Raji (cell line): Measurements from ENCODE around the gene ELAVL2.

Experiments used
- POLR2A ChIP-seq: IDR thresholded peaks from 2 replicates; pipeline ENCODE4 v1.6.1; 2011; ENCODE audit warnings: low read depth, low read length, control low read depth; ENCODE audit not compliant: insufficient read depth

The ELAVL2 gene

DNA sequence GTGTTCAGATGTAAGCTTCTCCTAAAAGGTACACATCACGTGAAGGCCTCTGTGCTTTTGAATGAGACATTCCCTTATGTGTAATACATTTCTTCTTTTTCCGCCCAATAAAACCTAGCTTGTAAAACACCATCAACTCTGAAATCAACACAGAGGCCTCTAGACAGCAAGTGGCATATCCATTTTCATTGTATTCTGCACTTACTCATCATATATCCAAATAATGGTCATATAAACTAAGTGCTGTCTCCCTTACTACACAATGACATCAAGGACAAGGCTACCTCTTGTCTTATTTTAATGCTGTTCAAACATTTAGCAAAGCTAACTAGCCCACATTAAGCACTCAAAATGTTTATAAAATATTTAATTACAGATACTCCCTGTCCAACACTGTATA, 108.5 kb downstream of the ELAVL2 start:
- TF ChIP-seq POLR2A: no peak

DNA sequence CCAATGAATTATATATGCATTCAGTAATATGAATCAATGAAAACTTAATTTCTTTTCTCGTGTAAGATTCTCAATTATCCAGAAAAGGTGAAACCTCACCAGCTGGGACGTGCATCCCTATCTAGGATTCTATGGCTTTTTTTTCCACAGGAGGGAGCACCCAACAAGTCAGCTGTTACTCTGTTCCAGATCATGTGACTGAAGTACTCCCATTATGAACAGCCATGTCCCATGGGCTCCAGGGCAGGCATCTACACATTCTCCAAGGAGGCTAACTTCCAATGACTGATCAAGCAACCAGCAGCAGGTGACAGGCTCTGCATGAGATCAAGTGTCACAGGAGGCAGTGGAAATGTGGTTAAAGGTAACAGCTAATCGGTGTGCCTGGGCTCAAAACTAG, 118.8 kb downstream of the ELAVL2 start:
- TF ChIP-seq POLR2A: no peak

DNA sequence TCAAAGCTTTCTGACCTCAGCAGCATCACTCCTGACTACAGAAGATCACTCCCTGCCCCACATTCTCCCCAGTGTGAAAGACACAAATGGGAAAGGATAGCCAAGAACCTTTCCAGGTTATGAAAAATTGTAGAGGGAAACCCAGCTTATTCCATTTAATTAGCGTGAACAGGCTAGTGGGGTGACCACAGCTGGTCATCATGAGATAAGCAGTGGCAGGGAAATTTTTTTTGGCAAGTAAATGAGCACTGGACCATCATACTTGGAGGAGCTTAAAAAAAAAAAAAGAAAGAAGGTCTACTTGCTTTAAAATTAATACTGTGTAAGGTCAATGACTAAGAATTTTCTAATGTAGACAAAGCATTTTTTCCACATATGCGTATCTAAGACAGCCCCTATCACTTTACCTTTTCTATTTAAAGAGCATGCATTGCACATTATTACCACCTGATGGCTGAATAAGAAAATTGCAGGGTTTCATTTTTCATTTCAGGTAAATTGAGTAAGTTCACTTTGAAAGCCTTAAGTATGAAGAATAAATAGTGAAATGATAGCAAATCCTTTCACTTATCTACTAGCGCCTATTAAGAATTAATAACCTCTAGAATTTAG, 123.6 kb downstream of the ELAVL2 start:
- TF ChIP-seq POLR2A: no peak

DNA sequence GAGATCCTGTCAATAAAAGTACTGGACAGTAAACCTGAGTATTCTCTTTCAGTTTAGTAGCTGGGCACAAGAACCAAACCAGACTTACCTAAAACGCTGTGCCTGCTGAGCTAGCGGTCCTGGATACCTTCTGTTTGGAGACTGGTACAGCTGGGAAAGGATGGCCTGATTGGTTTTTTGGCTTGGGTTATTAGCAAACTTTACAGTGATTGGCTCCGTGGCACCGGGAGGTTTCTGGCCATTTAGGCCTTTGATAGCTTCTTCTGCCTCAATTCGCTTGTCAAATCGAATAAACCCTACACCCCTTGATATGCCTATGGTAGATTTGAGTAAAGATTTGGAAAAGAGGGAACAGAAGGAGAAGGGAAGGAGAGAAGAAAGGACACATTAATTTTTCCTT, 124.7 kb downstream of the ELAVL2 start:
- no peak for TF ChIP-seq POLR2A

DNA sequence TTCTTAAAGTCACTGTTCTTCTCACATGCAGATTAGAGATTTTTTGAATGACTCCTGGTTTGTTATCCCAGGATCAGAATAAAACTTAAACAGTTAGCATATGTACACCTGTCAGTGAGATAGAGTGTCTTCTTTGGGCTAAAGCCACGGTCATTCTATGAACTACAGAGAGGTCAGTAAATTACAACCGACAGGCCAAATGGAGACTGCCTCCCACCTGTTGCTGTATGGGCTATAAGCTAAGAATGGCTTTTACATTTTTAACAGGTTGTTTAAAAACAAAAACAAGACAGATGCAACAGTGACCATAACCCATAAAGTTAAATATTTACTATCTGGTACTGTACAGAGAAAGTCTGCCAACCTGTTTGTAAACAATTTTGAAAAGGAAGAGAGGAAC, 125.7 kb downstream of the ELAVL2 start:
- TF ChIP-seq POLR2A: no peak

DNA sequence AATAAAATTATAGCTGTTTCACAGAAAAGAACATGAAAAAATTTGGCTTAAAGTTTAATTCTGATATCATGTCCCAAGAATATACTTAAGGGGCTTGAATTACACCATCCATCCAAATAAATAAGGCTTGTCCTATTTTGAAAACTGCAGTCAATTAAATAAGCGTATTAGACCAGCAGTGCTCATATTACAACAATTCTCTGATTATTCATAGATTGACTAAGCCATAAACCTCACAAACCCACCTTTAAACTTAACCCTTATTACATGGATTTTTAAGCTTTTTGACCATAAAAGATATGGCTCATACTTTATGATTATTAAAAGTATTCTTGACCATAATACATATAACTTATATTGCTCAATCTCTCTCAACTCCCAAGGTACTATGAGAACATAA, 127.9 kb downstream of the ELAVL2 start:
- no peak for TF ChIP-seq POLR2A

DNA sequence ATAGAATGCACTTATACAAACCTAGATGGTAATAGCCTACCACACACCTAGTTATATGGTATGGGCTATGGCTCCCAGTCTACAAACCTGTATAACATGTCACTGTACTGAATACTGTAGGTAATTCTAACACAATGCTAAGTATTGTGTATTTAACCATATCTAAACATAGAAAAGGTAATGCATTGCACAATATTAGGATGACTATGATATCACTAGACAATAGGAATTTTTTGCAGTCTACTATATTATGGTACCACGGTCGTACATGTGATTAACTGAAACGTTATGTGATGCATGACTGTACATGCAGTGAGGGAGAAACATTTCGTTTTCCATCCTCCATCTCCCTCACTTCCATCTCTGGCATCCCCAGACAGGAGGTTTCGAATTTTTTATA, 130.5 kb downstream of the ELAVL2 start:
- no peak for TF ChIP-seq POLR2A

DNA sequence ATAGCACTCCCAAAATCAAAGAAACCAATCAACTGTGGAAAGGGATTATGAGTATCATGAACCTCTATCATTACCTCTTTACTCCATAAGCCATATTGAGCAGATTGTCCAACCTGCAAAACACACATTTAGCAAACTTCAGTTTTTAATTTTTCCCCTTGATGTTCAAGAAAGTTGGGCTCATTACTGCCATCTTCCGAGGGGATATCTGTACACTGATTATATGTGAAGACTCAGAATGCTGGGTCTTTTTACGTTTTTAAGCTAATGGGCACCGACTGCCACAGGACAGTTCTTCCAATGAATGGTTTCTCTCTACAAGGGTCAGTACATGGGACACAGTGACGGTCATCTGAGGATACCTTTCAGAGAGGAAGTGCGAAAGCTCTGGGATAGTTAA, 132.7 kb downstream of the ELAVL2 start:
- TF ChIP-seq POLR2A: no peak

DNA sequence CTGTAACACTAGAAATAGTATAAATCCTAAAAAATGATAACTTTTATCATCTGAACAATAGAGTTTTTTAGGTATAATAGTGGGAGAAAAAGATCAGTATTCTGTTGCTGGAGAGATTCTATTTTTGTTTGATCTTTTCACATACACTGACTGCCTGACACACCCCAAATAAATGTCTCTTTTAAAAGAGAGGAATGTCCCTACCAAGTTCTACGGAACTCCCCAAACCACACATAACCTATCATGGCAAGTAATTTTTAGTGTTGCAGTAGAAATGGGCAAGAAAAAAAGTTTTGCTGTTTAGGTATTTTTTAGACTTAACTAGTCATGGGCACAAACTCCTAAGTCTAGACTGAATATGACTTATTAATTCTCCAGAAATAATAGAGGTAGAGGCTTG, 139.1 kb downstream of the ELAVL2 start:
- no peak for TF ChIP-seq POLR2A

DNA sequence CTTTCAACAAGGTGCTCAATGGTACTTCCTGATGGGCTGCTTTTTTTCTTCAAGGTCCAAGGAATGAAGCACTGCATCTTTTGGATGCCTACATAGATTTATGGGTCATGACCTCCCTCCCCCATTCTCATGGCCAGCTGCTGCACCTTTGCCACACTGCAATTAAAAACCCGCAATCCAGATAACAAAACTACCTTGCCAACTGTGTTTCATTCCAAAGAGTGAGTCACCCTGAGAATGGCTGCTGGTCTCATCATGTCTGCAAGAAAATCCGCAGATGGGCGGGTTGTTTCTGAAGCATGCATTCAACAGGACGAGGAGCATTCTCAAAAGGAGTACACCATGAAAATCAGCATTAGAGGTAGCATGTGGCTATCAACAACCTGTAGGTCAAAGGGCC, 139.8 kb downstream of the ELAVL2 start:
- no peak for TF ChIP-seq POLR2A

DNA sequence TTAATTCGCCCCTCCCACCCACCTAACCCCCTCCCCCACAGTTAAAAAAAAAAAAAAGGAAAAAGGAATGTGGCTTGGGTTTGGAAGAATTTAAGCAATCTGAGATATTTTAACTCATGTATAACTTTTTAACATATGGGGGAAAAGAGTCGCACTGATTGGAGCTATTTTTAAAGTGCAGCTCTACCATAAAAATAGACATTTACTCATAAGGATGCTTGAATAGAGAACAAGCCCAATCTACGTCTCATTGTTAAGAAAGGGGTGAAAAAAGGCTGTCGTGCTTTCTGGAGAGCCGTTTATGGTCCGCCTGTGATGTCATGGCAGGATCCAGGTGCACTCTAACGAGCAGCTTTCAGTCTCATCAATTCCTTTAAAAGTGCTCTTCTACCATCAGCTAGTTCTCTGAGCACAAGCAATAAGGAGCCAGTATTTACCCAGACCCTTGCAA, 142.4 kb downstream of the ELAVL2 start:
- no peak for TF ChIP-seq POLR2A

DNA sequence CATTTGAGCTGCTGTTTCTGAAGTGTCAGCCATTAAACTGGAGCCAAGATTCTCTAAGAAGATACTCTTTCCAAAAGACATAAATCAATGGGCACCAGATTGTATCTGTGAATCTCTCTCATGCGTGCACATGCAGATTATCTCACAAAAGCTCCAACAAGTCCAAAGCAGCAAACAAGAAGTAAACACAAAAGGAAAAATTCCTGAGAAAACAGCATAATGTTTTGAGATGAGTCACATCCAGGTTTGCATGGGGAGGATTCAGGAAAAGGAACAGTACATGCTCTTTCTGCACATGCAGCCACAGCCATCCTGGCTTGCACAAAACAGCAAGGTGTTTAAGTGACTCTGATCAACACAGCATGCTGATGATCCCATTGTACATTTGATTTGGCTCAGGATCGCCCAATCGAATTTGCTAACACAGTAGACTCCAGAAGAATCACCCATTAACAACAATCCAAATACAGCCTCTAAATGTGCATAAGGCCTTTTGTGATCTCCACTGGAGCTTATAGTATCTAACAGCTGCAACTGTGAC, 143.1 kb downstream of the ELAVL2 start:
- TF ChIP-seq POLR2A: no peak

DNA sequence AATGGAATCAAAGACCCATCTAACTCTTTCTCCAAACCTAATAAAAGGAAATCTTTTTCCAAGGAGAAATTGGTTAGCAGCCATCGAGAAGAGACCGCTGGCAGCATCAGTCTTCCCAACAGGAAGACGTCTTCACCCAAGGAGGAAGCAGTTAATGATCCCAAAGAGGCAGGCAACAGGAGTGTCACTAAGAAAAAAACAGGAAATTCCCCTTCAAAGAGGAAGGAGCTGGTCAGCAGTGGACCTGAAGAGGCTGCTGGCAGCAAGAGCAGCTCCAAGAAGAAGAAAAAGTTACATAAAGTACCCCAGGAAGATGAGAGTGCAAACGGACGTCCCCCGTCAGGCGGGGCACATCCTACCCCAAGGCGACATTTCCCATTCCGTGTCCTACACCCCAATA, 143.7 kb downstream of the ELAVL2 start:
- TF ChIP-seq POLR2A: no peak

DNA sequence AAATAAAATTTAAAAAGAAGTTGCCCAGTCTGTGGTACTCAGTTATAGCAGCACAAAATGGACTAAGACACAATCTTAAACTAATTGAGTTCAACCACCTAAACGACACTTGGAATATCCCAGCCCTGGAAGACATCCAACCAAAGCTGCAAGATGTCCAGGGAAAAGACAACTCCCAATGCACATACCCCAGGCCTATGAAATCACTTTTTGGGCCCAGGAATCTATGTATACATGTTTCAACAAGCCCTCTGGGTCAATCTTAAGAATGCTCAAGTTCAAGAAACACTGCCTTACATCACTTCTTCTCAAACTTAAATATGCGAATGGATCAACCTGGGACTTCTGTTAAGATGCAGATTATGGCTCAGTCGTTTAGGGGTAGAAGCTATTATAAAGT, 148.6 kb downstream of the ELAVL2 start:
- TF ChIP-seq POLR2A: no peak

DNA sequence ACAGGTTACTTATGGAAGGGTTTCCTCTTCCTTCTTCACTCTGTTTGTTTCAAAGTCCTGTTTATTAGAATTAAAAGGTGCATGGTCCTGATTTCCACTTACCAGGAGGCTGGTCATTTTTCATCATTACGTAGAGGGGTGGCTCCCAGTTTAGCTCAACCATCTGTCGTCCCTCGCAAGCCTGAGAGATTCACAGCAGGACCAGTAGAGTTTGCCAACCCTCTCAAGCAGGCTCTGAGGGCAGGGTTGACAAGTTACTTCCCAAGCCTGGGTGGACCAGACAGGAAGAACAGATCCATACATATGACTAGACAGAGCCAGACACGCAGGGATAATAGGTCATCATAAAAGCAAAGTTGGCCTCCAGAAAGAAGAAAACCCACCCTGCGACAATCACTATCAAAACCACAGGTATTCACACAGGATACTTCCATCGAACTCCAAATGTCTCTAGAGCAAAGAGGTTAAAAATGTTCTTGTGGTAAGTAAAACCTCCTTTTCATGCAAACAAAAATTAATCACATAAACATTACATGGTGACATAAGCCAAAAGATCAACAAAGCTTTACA, 151.9 kb downstream of the ELAVL2 start:
- no peak for TF ChIP-seq POLR2A

DNA sequence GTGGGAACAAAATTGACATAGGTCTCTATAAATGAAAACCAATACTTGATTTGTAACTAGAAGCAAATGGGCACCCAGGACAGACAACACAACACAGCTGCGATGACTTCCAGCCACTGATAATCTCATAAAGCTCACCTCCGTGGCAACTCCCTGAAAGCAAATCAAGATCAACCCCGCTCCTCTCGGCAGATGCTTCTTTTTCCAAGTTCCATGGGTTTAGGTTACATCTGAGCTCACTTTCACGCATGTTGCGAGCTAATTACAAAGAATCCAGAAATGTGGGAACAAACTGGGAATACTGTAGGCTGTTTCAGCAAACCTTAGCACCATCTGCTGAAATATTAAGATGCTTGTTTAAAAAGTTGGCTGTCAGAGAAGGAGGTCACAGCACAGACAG, 153.9 kb downstream of the ELAVL2 start:
- no peak for TF ChIP-seq POLR2A

DNA sequence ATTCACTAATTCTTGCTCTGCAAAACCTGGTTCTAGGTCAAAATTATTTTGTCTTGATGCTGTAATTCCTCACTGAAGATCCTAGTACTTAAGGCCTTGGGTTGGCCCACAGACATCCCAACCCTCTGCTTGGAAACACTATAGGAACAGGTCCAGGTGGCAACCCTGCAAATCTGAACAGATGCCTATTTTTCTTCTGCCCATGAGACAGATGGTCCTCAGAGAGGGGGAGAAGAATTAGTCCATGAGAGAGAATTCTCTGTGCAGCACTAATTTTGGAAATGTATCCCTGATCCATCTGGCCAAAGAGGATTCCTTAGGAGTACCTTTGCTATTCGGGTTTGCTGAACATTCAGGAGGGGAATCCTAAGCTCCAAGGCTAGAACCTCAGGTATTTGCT, 156.3 kb downstream of the ELAVL2 start:
- no peak for TF ChIP-seq POLR2A

DNA sequence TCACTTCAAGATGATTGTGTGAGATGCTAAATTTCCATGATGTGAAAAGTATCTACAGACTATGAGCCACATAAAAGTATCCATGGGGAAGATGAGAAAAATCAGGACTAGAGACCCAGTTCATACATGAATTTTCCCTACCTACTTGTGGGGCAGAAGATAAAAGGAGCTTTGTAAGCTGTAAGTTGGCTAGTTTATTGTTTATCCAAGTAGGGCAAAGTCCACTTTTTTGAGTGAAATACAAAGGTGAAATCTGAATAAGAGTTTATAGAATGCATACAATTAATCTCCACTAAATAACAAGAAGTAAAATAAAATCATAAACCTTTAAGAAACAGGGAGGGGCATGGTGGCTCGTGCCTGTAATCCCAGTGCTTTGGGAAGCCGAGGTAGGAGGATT, 160.4 kb downstream of the ELAVL2 start:
- TF ChIP-seq POLR2A: no peak

DNA sequence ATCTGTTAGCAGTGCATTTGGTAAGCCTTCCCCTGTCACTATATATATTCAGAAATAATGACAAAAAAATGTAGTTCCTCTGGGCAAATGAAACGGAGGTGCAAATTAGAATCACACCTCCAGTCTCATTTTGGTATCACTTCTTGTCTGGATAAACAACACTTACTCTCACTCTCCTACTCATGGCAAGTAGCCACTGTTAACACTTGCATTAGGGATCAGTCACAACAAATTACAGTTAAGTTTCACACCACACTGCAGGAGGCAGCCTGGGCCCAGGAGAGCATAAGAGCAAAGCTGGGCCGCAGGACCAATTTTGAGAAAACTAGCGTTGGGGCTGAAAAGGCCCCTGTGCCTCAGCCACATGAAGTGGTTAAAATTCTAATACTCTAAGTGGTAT, 161.0 kb downstream of the ELAVL2 start:
- TF ChIP-seq POLR2A: no peak
